ENCODE measurements around the gene REC114. TPM values are rescaled to one million over a fixed set of nuclear protein-coding genes. Genes with fewer than 3 reads are reported as not detected.

Gene REC114
- total RNA-seq, 1 donor from 2014 or later: not detected

GRCh38 chr15:73433873-73434272, 9.1 kb upstream of the REC114 start:
- TF ChIP-seq CTCF (conservative IDR thresholded peaks at IDR 0.05): no peak
- Mint-ChIP-seq H3K4me1 (no peaks in the 10 kb centered on the region), H3K27me3 (ENCODE audit: low read depth) (peaks cover 55% of the 10 kb centered on the region), H3K36me3 (ENCODE audit: low read depth) (no peaks in the 10 kb centered on the region), H3K4me3 (no peak overlapping the region), H3K27ac (ENCODE audit: unreplicated experiment) (no peak overlapping the region), H3K9me3 (no peaks in the 10 kb centered on the region)
- no peak for DNase-seq (ENCODE audit: low read depth, low spot score)

GRCh38 chr15:73436613-73437012, 6.4 kb upstream of the REC114 start:
- no peak for TF ChIP-seq CTCF (conservative IDR thresholded peaks at IDR 0.05)
- DNase-seq (ENCODE audit: low read depth, low spot score): no peak
- H3K9me3 Mint-ChIP-seq: no peaks in the 10 kb centered on the region
- H3K4me1 Mint-ChIP-seq: no peaks in the 10 kb centered on the region
- H3K4me3 Mint-ChIP-seq: no peak overlapping the region
- H3K36me3 Mint-ChIP-seq (ENCODE audit: low read depth): no peaks in the 10 kb centered on the region
- no peak overlapping the region for H3K27ac Mint-ChIP-seq (ENCODE audit: unreplicated experiment)
- peaks cover 43% of the 10 kb centered on the region for H3K27me3 Mint-ChIP-seq (ENCODE audit: low read depth)

GRCh38 chr15:73437543-73438109, 5.3 kb upstream of the REC114 start:
- Mint-ChIP-seq H3K9me3 (no peaks in the 10 kb centered on the region), H3K4me3 (no peak overlapping the region), H3K36me3 (ENCODE audit: low read depth) (no peaks in the 10 kb centered on the region), H3K4me1 (no peaks in the 10 kb centered on the region), H3K27ac (ENCODE audit: unreplicated experiment) (no peak overlapping the region), H3K27me3 (ENCODE audit: low read depth) (peaks cover 37% of the 10 kb centered on the region)
- no peak for TF ChIP-seq CTCF (conservative IDR thresholded peaks at IDR 0.05)
- DNase-seq (ENCODE audit: low read depth, low spot score): no peak

GRCh38 chr15:73438651-73439050, 4.3 kb upstream of the REC114 start:
- Mint-ChIP-seq H3K27me3 (ENCODE audit: low read depth) (peaks cover 34% of the 10 kb centered on the region), H3K27ac (ENCODE audit: unreplicated experiment) (no peak overlapping the region), H3K36me3 (ENCODE audit: low read depth) (no peaks in the 10 kb centered on the region), H3K9me3 (no peaks in the 10 kb centered on the region), H3K4me3 (no peak overlapping the region), H3K4me1 (no peaks in the 10 kb centered on the region)
- TF ChIP-seq CTCF (conservative IDR thresholded peaks at IDR 0.05): no peak
- DNase-seq (ENCODE audit: low read depth, low spot score): no peak

- Mint-ChIP-seq H3K4me1 (no peaks in the 10 kb centered on the region), H3K36me3 (ENCODE audit: low read depth) (no peaks in the 10 kb centered on the region), H3K27me3 (ENCODE audit: low read depth) (peaks cover 40% of the 10 kb centered on the region), H3K27ac (ENCODE audit: unreplicated experiment) (no peak overlapping the region), H3K9me3 (no peaks in the 10 kb centered on the region), H3K4me3 (no peak overlapping the region)
- no peak for DNase-seq (ENCODE audit: low read depth, low spot score)
- no peak for TF ChIP-seq CTCF (conservative IDR thresholded peaks at IDR 0.05)
Observed at GRCh38 chr15:73440571-73440970, 2.4 kb upstream of the REC114 start.

Data from neural crest cell (in vitro differentiated cells).